NCI-H187 (cell line): Measurements from ENCODE around the gene TCF12.
A peak's percentile ranks its signal among the peaks of the same experiment; 100 is the strongest.

ENCODE experiments used
- DNase-seq, 2 experiments: peaks; one replicate each; lab custom pipeline; 2025; lab: John Stamatoyannopoulos, UW

Gene TCF12

DNA sequence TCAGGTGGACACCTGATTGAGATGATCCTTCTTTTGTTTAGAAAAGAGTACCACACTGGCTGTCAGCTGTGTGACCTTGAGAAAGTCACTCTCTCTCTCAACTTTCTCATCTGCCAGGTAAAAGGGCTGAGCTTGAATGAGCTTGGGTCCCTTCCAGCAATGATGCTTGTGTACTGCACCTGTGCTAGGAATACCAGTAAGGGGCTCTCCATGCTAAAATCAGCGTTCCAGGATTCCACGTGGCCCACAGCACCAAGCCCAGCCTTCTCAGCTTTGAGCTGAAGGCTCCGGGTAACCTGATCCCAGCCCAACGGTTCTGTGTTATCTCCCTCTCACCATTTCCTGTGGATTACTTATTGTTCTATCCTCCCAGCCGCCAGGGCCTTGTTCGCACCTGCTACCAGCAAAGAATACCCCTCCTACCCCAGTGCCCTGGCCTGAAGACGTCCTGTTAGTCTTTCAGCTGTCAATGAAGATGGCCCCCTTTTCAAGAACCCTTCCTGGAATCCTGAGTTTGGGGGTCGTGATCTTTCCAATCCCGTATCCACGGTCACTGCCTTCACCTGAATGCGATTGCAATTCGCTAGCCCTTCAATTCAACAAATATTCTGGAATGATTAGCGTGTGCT lies 403.6 kb downstream of the TCF12 start:
- peak; percentile 55 for DNase-seq

DNA sequence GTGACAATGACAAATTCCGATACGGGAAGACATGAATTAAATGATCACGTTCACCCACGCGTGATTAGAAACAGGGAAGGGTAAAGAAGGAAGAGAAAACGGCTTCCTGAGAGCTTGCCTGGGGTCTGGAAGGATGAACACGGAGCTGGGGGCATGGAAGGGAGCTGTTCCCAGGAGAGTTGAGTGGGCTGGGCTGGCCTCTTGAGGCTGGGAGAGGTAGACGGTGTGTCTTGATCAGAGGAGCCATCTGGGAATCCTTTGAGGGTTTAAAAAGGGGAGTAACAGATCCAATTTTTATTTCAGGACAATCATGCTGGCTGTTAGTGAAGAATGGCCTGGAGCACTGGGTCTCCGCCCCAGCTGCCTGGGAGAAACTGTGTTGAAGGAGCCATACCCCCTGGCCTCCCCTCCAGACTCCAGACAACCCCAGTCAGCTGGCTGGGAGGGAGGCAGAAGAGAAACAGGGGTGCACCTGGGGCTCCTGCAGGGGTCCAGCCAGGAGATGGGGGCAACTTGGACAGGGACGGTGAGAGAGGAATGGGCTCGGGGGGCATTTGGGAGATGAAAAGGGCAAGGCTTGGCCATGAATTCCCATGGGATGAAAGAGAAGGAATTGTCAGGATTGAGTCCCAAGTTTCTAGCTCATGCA lies 404.3 kb downstream of the TCF12 start:
- no peak for DNase-seq

DNA sequence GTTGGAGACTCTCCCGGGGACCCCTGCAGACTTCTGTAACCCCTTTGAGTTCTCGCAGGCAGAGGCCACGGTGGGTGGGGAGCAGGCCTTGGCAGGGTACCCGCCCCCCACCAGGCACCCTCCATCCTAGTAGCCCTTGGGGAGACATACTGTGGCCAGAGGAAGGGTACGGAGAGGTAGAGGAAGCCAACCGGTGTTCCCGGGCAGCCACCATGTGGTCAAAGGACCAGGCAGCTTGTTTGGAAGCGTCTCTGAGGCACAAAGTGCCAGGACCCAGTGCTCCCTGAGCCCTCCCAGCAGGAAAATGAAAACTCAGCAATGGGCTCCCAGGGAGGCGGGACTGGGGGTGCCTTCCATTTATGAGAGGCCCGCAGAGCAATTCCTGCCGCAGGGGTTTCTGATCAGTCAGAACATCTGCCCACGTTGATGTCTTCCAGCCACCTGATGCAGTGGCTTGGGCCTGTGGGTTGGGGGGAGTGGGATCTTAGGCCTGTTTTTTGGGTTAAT lies 404.9 kb downstream of the TCF12 start:
- no peak for DNase-seq

DNA sequence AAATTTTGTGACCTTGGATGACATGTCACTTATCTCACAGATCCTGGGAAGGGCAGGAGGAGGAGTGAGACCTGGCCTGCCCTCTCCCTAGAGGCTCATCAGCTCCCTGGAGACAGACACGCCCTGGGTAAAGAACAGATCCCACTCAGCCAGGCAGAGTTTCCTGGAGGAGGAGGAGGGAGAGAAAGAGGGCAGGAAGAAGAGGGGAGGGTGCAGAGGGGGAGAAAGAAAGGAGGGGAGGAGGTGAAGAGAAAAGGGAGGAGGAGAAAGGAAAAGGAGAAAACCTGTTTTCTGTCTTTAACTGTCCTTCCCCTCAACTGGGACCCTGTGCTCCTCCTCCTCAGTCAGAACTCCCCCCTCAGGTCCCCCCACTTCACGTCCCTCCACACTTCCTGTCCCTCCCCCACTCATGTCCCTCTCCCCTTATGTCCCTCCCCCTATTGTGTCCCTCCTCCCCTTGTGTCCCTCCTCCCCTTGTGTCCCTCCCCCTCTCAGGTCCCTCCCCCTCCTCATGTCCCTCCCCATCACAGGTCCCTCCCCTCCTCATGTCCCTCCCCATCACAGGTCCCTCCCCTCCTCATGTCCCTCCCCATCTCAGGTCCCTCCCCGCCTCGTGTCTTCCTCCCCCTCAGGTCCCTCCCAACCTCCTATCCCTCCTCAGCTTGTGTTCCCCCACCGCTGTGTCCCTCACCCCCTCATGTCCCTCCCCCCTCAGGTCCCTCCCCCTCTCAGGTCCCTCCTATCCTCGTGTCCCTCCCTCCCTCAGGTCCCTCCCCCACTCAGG lies 405.6 kb downstream of the TCF12 start:
- peak; percentile 50 to 56 for DNase-seq

- peak in 1 of 2 experiments; percentile 21 for DNase-seq
These were observed 406.1 kb downstream of the TCF12 start for GRCh38 chr15:57324590-57324890.

- no peak for DNase-seq
These were observed 406.7 kb downstream of the TCF12 start for GRCh38 chr15:57324944-57325679.

GRCh38 chr15:57326196-57326595 lies 407.8 kb downstream of the TCF12 start:
- DNase-seq, result no peak

- DNase-seq, result no peak
These were observed 409.6 kb downstream of the TCF12 start for GRCh38 chr15:57327985-57328471.

GRCh38 chr15:57328479-57328878 lies 410.0 kb downstream of the TCF12 start:
- no peak for DNase-seq

GRCh38 chr15:57328897-57329296 lies 410.5 kb downstream of the TCF12 start:
- DNase-seq, result no peak

GRCh38 chr15:57329582-57330367 lies 411.3 kb downstream of the TCF12 start:
- DNase-seq, result no peak

- DNase-seq, result no peak
These were observed 412.3 kb downstream of the TCF12 start for GRCh38 chr15:57330619-57331340.

- no peak for DNase-seq
These were observed 413.9 kb downstream of the TCF12 start for GRCh38 chr15:57332326-57332725.

GRCh38 chr15:57333487-57333886 lies 415.0 kb downstream of the TCF12 start:
- DNase-seq, result no peak

- DNase-seq, result no peak
These were observed 415.8 kb downstream of the TCF12 start for GRCh38 chr15:57334257-57334656.

DNA sequence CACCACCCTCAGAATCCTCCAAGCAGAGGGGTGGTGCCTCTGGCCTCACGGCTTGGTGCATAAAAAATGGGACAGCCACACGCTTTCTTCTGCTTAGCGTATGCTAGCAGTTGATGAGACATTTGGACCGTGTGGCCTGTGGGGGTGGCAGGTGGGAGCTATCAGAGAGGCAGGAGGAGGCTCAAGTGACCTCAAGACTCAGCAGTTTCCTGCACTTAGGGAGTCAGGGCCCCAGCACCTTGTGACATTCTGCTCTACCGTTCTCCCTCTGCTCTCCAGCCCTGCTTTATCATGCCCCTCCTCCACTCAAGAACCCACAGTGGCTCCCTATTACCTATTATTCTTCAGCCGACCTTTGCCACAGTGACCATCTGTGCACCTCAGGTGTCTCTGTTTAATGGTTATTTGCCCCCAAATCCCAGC lies 416.9 kb downstream of the TCF12 start:
- no peak for DNase-seq

DNA sequence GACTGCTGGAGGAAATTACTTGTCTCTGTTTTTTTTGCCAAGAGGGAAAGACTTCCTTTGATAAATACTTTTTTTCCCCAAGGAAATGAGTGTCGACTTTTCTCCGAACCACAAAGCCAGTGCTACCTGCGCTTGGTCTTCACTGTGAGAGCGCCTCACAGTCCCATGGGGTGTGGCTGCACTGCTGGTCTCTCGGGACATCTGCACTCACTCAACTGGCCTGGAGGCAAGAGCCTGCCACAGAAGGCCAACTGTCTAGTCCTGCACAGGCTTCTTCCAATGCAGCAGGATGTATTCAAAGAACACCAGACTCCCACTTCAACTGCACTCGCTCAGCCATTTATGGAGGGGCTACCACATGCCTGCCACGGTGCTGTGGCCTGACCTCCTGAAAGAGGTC lies 417.3 kb downstream of the TCF12 start:
- DNase-seq, result no peak

DNA sequence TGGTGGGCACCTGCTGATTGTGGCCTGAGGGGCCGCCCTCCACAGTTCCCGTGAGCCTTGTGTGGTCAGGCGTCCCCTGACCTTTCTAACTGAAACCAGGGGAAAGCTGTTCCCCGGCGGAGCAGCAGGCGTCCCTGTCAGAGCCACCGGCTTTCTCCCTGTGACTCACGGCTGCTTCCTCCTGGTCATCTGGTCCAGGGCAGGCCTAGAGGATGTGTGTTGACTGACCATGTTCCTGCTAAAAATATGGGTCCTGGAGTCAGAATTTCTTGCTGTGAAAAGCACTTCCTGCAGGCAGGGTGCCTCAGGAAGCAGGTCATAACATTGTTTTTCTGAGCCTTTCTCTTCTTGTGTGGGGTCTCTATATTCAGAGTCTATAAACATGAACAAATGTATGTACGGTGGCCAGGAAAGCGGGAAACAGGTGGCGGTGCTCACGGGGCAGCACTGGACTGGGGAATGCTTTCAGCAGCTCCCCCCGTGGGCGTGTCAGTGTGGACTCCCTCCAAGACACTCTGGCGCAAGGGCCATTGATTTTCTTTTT lies 419.5 kb downstream of the TCF12 start:
- no peak for DNase-seq

- DNase-seq, result no peak
These were observed 420.9 kb downstream of the TCF12 start for GRCh38 chr15:57339321-57339720.
